ENCODE data around the gene AUH. TPM values are rescaled to one million over a fixed set of nuclear protein-coding genes. Genes with fewer than 3 reads are reported as not detected.

AUH gene
- polyA plus RNA-seq, 1 donor from 2014 or later, result 42.6 TPM

DNA sequence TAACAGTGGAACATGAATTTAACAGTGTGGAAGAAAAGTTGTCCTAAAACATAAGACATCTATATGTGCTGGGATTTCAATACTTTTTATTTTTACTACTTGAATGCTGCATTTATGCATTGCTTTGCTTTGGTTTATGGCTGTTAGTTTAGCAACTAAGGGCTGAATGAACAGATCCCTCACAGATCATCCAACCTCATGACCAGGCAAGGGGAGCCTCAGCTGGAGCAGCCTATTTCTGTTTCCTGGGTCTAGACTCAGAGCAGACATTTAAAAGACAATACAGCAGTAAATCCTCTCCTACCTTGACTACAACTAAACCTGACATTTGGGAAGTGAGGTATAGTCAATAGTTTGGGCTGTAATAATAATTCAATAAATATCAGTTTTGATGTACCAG, 163.3 kb downstream of the AUH start:
- TF ChIP-seq TAF1 (IDR thresholded peaks at IDR 0.05; ENCODE audit: low read depth) (no peak), POLR2AphosphoS5 (IDR thresholded peaks at IDR 0.05) (no peak), EP300 (conservative IDR thresholded peaks at IDR 0.05; ENCODE audit: poor library complexity, severe bottlenecking) (no peak), RAD21 (conservative IDR thresholded peaks at IDR 0.05) (no peak), EZH2 (IDR thresholded peaks at IDR 0.05; ENCODE audit: borderline replicate concordance, insufficient read depth, low read length, poor library complexity, severe bottlenecking) (no peak), MXI1 (conservative IDR thresholded peaks at IDR 0.05; ENCODE audit: poor library complexity, severe bottlenecking) (no peak), SMC3 (conservative IDR thresholded peaks at IDR 0.05; ENCODE audit: poor library complexity) (no peak)
- TF ChIP-seq, protein P1, sequence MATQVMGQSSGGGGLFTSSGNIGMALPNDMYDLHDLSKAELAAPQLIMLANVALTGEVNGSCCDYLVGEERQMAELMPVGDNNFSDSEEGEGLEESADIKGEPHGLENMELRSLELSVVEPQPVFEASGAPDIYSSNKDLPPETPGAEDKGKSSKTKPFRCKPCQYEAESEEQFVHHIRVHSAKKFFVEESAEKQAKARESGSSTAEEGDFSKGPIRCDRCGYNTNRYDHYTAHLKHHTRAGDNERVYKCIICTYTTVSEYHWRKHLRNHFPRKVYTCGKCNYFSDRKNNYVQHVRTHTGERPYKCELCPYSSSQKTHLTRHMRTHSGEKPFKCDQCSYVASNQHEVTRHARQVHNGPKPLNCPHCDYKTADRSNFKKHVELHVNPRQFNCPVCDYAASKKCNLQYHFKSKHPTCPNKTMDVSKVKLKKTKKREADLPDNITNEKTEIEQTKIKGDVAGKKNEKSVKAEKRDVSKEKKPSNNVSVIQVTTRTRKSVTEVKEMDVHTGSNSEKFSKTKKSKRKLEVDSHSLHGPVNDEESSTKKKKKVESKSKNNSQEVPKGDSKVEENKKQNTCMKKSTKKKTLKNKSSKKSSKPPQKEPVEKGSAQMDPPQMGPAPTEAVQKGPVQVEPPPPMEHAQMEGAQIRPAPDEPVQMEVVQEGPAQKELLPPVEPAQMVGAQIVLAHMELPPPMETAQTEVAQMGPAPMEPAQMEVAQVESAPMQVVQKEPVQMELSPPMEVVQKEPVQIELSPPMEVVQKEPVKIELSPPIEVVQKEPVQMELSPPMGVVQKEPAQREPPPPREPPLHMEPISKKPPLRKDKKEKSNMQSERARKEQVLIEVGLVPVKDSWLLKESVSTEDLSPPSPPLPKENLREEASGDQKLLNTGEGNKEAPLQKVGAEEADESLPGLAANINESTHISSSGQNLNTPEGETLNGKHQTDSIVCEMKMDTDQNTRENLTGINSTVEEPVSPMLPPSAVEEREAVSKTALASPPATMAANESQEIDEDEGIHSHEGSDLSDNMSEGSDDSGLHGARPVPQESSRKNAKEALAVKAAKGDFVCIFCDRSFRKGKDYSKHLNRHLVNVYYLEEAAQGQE (IDR thresholded peaks at IDR 0.05; ENCODE audit: borderline replicate concordance), result no peak
- TF ChIP-seq, protein P2, sequence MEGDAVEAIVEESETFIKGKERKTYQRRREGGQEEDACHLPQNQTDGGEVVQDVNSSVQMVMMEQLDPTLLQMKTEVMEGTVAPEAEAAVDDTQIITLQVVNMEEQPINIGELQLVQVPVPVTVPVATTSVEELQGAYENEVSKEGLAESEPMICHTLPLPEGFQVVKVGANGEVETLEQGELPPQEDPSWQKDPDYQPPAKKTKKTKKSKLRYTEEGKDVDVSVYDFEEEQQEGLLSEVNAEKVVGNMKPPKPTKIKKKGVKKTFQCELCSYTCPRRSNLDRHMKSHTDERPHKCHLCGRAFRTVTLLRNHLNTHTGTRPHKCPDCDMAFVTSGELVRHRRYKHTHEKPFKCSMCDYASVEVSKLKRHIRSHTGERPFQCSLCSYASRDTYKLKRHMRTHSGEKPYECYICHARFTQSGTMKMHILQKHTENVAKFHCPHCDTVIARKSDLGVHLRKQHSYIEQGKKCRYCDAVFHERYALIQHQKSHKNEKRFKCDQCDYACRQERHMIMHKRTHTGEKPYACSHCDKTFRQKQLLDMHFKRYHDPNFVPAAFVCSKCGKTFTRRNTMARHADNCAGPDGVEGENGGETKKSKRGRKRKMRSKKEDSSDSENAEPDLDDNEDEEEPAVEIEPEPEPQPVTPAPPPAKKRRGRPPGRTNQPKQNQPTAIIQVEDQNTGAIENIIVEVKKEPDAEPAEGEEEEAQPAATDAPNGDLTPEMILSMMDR (IDR thresholded peaks at IDR 0.05; ENCODE audit: poor library complexity, severe bottlenecking), result no peak
- Histone ChIP-seq H3K4me3 (ENCODE audit: low read length) (no peak overlapping the region), H3K9ac (ENCODE audit: low read length) (no peak overlapping the region), H3K9me2 (ENCODE audit: insufficient read depth, low read length) (no peaks in the 10 kb centered on the region), H4K20me1 (ENCODE audit: insufficient read depth) (no peaks in the 10 kb centered on the region), H3K9me3 (ENCODE audit: low read length) (no peaks in the 10 kb centered on the region), H3K27ac (ENCODE audit: low read length) (no peak overlapping the region), H3K4me2 (ENCODE audit: low read length) (no peak overlapping the region), H2AFZ (ENCODE audit: low read depth, low read length) (no peak overlapping the region), H3K36me3 (ENCODE audit: insufficient read depth, low read length) (no peaks in the 10 kb centered on the region), H3K79me2 (replicated peaks; ENCODE audit: insufficient read depth, low read length) (no peaks in the 10 kb centered on the region), H3F3A (ENCODE audit: insufficient read depth, low read length, poor library complexity, severe bottlenecking) (peaks cover 3% of the 10 kb centered on the region), H3K27me3 (ENCODE audit: insufficient read depth, low read depth, low read length) (peaks cover 16% of the 10 kb centered on the region)

DNA sequence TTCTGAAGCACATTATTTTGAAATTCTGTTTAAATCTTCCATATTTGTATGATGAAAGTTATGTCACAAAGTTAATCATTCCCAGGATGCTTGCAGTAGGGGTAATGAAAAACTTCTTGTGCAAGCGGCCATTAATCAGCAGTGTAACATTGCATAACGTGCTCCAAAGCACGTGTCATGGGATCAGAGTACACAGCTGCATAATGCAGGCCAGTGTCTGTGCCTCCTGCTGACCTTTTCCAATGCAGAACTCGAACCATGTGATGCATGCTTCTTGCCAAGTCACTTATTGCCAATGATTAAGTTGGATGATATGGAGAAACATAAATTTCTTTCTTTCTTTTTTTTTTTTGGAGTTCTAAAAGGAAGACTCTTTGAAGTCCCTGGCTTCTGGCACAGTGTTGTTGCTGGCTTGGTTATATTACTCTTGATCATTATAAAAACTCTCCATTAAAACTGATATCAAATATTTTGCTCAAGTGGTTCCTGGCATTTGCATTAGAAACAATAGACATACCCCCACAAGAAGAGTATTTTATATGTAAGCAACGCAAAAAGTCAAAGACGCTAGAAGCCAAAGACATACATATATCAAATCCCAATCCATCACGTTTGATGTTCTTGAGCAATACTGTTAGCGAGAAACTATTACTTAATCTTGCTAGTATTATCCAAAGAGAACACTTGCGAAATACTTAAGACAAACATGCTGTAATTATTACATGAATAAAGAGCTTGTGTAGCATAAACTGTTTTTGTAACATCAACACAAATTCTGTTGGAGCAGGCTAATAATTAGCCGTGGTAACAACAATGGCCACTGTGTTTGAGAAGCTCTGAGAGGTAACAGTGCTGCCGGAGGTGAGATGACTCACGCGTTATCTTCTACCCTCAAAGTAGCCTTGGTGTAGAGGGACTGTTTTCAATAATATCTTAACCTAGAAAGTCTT, 164.2 kb downstream of the AUH start:
- Histone ChIP-seq H4K20me1 (ENCODE audit: insufficient read depth) (no peaks in the 10 kb centered on the region), H3K79me2 (replicated peaks; ENCODE audit: insufficient read depth, low read length) (no peaks in the 10 kb centered on the region), H3K9me2 (ENCODE audit: insufficient read depth, low read length) (no peaks in the 10 kb centered on the region), H2AFZ (ENCODE audit: low read depth, low read length) (no peak overlapping the region), H3K27me3 (ENCODE audit: insufficient read depth, low read depth, low read length) (peaks cover 20% of the 10 kb centered on the region), H3K9ac (ENCODE audit: low read length) (no peak overlapping the region), H3K4me2 (ENCODE audit: low read length) (no peak overlapping the region), H3K9me3 (ENCODE audit: low read length) (no peaks in the 10 kb centered on the region), H3K4me3 (ENCODE audit: low read length) (no peak overlapping the region), H3K27ac (ENCODE audit: low read length) (no peak overlapping the region), H3K36me3 (ENCODE audit: insufficient read depth, low read length) (no peaks in the 10 kb centered on the region), H3F3A (ENCODE audit: insufficient read depth, low read length, poor library complexity, severe bottlenecking) (peaks cover 3% of the 10 kb centered on the region)
- TF ChIP-seq EP300 (conservative IDR thresholded peaks at IDR 0.05; ENCODE audit: poor library complexity, severe bottlenecking), result no peak
- TF ChIP-seq SMC3 (conservative IDR thresholded peaks at IDR 0.05; ENCODE audit: poor library complexity), result no peak
- TF ChIP-seq MXI1 (conservative IDR thresholded peaks at IDR 0.05; ENCODE audit: poor library complexity, severe bottlenecking), result no peak
- no peak for TF ChIP-seq TAF1 (IDR thresholded peaks at IDR 0.05; ENCODE audit: low read depth)
- TF ChIP-seq, protein P1 (IDR thresholded peaks at IDR 0.05; ENCODE audit: borderline replicate concordance), result no peak
- TF ChIP-seq EZH2 (IDR thresholded peaks at IDR 0.05; ENCODE audit: borderline replicate concordance, insufficient read depth, low read length, poor library complexity, severe bottlenecking), result no peak
- TF ChIP-seq, protein P2 (IDR thresholded peaks at IDR 0.05; ENCODE audit: poor library complexity, severe bottlenecking), result no peak
- TF ChIP-seq RAD21 (conservative IDR thresholded peaks at IDR 0.05), result no peak
- TF ChIP-seq POLR2AphosphoS5 (IDR thresholded peaks at IDR 0.05), result no peak
